SK-MEL-5 (cell line): ENCODE measurements around the gene ZRSR2. TPM values are rescaled to one million over a fixed set of nuclear protein-coding genes. Genes with fewer than 3 reads are reported as not detected.

Source experiments
- DNase-seq: peaks from one replicate; pipeline ENCODE4 v3.0.0-alpha.2; 2016; ENCODE audit warnings: low read depth, low spot score
- in situ Hi-C: cut with HindIII; loops from 2 replicates; pipeline ENCODE4 v1.10.0; 2016; ENCODE audit warnings: low sequenced_read_pairs, high pct_unique_total_duplicates, low pct_unique_long_range_greater_than_20kb
- total RNA-seq: library from RNA; depleted of rRNA; stranded (reverse); fragments of >200 nt; shearing (Covaris generic); gene quantifications from 2 replicates; pipeline ENCODE4 v1.2.3, GENCODE V29; 2014

ZRSR2 gene
- total RNA-seq, 1 experiment from 2014 or later: 3.8 TPM

DNA sequence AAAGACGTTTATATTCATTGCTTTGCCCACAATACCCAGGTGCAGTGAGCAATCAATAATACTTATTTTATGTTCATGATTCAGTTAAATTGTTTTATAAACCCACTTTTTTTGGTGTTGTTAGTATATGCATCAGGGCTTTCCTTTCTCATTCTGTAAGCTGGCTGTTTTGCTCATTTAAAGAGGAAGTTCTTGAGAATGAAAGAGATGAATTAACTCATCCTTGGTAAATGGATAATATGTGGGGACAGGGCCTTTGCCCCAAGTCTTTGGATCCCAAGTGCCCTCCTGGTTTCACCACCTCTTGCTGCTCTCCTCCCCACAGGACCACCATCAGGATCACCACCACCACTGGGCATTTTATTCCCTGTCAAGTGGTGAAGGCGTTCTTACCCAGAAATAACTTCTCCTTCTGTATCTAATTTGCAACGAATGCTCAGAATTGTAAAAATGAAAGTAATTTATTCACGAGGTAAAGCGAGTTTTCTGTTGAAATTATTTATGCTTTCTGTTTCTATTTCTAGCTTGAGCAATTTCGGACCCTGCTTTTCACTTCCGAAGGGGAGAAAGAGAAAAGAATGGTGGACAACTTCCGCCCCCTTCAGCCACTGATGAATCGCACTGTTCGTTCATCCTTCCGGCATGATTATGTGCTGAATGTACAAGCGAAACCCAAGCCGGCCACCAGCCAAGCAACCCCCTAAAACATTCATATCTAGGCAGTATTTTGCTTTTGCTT is 8.2 kb upstream of the ZRSR2 start:
- peak; percentile 28 for DNase-seq
- in situ Hi-C loops: no loop called here

DNA sequence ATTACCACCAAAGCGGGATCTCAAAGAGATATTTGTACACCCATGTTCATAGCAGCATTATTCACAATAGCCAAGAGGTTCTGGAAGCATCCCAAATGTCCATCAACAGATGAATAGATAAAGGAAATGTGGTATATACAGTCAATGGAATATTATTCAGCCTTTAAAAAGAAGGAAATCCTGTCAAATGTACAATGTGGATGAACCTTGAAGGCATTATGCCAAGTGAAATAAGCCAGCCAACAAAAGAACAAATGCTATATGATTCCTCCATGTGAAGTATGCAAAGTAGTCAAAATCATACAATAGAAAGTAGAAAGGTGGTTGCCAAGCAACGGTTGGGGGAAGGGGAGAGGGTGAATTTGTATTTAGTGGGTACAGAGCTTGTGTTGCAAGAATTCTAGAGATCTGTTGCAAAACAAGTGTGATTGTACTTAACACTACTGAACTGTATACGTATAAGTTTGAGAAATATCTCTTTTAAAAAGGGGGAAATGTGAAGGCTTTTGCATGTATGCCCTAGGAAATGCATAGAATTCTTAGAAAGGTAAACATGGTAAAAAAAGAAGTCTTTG is 5.0 kb upstream of the ZRSR2 start:
- in situ Hi-C loops: no loop called here
- no peak for DNase-seq

DNA sequence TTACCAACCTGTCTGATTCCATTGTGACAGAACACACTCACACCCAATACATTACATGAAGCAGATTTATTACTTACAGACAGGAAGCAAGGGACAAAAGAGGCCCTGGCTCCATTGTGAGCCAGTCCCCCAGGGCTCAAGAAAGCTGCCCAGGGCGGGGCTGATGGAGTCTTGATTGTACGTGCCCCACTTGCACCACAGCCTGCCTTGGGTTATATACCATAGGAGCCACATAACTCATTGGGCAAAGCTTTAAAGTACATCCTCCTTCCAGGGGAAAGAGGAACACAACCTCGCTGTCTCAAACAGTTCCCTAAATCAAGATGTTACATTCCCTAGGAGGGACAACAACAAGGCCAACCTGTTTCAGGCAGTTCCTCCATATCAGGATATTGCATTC is 3.4 kb upstream of the ZRSR2 start:
- no peak for DNase-seq
- in situ Hi-C loops: no loop called here

DNA sequence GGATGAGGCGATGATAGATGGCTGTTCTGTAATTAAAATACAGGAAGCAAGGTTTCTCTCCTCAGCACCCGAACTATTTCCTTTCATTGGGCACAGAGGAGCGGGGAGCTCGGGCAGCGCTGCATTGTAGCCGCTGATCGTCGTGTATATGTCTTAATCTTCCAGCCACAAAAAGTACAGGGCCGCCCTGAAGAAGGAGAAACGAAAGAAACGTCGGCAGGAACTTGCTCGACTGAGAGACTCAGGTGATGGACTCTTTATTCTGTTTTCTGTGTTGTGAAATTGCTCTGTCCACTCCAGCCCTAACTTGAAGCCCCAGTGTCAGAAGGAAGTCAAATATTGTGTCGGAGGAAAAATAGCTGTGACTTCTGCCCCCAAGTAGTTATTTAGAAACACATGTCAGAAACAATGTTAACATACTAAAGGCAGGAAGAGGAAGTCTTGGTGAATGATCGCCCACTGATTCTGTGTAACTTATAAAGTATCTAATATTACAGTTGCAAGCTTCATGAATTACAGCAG is 546 bp downstream of the ZRSR2 start:
- in situ Hi-C loops: no loop called here
- no peak for DNase-seq

DNA sequence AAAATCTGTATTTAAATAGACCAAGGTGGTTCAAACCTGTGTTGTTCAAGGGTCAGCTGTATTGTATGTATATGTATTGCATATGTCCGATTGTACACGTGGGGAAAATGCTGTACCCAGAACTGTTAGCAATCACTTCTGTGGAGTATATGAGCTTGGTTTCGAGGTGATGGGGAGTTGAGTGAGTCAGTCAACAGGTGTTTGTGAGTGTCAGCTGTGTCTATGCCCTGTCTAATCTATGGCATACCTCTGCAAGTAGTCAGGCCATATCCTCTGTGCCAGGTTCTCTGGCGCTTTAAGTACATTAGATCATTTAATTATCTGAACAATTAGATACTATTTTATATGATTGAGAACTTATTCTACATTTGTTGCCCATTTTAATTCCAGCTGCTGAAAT is 7.4 kb downstream of the ZRSR2 start:
- DNase-seq: no peak
- in situ Hi-C loops: no loop called here

DNA sequence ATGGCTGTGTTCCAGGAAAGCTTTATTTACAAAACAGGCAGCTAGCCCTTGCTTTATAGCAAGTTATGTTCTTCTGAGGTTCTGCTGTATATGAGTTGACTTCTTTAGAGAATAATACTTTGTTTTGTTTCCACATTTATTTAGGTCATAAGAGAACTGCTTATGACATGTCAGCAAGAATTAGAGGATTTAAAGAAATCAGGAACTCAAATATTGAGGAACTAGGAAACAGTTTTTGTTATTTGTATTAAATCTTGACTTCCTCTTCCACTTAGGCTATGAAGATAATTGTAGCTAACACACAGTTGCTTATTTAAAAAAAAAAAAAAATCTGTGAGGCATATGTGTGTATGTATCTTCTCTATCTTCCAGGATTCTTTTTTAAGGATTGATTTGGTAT is 14.3 kb downstream of the ZRSR2 start:
- no peak for DNase-seq
- in situ Hi-C loops: no loop called here

DNA sequence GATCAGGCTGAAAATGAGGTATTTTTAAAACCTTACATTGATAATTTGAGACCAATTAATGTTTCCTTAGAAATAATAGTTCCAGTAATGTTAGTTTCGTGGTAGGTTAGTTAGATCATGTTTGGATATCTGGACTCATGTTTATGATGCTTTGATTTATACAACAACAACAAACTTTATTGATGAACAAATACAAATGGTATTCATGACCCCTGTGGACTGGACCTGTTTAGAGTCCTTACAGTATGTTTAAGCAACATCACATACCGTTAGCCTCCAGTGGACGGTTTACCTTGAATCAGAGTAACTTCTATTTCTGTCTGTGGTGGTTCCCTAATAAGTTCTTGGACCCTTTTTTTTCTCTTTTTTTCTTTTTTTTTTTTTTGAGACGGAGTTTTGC is 18.0 kb downstream of the ZRSR2 start:
- in situ Hi-C loops: no loop called here
- DNase-seq: no peak

DNA sequence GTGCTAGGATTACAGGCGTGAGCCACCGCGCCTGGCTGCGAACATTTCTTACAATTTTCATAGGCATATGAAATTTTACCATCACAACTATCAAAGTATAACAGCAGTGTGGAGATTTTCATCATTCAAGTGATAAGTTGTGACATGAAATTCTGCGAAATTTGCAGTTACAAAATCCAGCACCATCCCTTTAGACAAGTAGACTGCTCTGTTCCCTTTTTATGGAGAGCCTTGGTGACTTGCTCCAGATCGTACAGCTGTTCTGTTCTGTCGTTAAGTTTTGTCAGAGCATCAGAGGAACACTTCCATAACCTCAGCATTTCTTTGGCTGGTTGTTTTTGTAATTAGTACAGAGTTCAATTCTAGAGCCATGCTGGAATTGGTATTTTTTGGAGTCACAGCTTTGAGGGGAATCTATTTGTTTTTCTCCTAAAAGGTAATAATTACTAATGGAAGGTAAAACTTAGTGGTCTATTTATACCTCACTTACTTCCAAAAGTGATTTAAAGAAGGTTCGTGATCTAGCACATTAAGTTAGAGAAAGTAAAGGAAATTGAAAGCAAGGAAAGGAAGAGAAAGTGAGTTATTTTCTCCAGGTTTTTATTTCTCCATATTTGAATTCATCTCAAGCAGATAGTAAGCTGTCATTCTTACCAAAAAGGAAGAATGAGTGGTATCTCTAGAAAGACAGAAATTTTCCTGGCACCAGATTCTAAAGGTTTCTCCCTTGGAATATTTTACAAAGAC is 22.1 kb downstream of the ZRSR2 start:
- in situ Hi-C loops: no loop called here
- no peak for DNase-seq

DNA sequence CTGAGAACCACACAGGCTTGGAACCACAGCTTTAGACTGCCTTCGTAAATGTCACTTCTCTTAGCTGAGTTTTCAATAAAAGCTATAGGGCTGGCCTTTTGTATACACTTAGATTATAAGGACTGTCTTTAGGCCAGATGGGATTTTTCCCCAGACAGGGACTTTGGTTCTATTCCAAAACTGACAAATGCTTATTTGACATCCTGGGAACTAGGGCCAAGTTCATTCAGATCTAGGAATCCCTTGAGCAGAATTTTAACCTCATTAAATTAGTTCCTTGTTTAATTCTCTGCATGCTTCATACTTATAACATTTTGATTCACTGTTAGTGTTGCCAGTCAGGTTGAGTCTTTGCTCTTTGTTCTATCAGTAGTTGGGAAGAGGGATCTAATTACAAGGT is 23.1 kb downstream of the ZRSR2 start:
- in situ Hi-C loops: no loop called here
- no peak for DNase-seq

DNA sequence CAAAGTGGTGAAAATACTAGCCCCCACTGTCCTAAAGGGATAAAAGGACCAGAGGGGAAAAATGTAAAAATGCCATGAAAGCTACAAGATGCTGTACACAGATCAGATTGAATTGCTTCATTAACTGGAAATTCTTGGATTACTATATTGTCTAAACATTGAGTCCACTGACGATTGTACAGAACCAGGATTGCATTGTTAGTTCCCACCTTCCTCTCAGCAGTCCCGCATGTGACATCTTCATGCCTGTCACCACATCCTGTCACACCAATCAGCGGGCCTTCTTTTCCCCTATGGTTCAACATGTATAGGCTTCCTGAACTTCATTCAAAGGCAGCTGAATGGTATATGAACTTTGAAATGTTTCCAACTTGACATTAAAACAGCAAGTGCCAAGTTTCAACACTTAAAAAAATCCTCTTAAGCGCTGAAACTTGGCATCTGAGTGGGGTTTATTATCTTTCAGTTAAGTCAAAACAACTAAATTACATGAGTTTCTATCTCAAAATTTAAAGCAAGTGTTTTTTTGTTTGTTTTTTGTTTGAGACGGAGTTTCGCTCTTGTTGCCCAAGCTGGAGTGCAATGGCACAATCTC is 24.6 kb downstream of the ZRSR2 start:
- in situ Hi-C loops: no loop called here
- DNase-seq: peak; percentile 51

DNA sequence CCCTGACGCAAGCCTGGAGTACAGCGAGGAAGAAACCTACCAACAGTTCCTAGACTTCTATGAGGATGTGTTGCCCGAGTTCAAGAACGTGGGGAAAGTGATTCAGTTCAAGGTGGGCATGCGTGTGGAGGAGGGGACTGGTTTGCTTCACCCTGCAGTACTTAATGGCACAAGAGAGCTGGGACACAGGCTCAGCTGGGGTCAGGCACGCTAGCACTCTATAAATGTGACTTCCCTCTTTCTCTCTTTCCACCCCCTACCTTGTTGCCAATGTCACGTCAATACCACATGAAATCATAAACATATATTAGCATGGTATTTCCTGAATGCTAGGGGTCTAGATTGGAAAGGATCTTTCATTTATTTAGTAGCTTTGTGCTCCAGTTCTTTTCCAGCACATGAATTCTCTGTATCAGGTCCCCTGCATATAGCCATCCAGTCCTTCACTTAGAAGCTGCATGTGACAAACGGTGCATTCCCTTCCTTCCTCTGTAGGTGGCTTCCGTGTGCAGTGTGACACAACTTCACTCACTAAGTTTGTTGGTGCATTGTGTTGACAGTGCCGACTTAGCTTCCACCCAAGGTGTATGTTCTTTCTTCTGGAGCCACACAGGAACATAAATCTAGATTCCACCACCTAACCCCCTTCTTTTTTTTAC is 25.6 kb downstream of the ZRSR2 start:
- peak; percentile 63 for DNase-seq
- in situ Hi-C loops: no loop called here

DNA sequence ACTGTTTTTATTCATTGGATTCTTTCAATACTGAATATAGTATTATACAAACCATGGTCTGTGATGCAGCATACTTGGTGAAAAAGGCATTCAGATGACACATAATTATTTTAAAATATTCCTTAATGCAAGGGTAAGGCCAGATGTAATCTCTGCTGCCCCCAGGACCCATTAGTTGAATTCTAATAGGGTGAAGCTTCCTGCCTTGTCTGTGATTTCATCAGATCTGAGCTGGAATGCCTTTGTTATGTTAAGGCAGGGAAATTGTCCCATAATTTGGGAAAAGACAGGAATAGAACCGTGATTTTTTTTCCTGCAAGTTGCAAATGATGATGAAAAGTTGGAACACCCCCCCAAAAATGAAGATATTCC is 26.1 kb downstream of the ZRSR2 start:
- in situ Hi-C loops: no loop called here

DNA sequence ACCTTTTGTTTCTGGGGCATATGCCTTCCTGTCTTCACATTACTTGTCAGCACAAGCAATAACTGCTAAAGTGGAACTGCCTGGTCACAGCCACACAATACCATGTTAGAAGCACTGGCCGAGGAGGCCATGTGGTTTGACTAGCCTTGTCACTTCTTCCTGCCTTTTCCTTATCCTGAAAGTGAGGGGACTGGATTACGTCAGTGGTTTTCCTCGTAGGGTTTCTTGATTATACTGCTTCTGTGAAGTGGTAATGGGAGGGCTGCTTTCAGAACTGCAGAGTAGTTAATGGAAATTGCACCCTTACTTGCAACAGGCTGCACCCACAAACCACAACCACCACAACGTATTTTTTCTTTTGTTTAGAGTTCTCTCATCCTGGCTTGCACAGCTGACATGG is 26.6 kb downstream of the ZRSR2 start:
- in situ Hi-C loops: no loop called here
- no peak for DNase-seq

More for the DNA sequence above, 26.1 kb downstream of the ZRSR2 start:
- DNase-seq: no peak

DNA sequence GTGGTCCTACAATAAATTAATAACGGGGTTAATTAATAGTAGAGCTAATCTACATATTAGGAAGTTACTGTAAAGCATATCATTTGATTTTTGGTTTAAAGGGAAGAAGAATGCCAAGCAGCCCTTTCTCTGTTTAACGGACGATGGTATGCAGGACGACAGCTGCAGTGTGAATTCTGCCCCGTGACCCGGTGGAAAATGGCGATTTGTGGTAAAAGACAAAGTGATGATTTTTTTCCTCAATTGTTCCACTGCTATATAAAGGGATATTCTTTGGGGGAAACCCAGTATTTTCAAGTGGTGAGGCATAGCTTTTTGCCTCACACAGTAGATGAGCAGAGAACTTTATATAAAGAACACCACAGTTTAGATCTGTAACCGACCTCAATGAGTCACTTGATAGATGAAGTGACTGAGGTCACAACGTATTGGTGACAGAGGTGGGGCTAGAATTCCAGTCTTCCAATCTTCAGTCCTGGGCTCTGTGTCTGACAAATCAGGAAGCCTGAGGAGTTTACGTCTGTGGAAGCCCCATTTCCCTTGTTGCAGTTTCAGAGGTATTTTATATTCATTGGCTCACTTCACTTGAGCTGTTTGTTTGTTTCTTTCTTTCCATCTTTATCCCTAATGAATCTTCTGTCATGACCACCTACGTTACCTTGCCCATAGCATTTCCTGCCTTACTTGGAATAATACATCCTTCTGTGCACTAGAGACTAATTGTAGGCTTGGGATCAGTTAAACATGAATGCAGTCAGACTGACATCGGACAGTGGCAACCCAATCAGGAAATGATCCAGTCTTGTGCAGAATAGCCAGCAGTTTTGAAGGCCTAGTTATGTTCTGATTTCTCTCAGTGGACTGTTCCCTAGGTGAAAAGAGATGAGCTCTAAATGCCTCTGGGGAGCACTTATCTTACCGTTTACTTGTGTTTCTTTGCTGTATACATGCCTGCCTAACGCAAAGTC is 30.1 kb downstream of the ZRSR2 start:
- peak; percentile 71 for DNase-seq
- in situ Hi-C loops: no loop called here

DNA sequence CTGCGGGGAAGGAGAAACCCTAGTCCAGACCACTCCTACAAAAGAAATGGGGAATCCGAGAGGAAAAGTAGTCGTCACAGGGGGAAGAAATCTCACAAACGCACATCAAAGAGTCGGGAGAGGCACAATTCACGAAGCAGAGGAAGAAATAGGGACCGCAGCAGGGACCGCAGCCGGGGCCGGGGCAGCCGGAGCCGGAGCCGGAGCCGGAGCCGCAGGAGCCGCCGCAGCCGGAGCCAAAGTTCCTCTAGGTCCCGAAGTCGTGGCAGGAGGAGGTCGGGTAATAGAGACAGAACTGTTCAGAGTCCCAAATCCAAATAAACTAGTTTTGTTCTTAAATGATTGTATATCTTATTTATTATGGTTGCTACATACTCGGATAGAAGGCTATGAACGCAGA is 32.6 kb downstream of the ZRSR2 start:
- DNase-seq: no peak
- in situ Hi-C loops: no loop called here

DNA sequence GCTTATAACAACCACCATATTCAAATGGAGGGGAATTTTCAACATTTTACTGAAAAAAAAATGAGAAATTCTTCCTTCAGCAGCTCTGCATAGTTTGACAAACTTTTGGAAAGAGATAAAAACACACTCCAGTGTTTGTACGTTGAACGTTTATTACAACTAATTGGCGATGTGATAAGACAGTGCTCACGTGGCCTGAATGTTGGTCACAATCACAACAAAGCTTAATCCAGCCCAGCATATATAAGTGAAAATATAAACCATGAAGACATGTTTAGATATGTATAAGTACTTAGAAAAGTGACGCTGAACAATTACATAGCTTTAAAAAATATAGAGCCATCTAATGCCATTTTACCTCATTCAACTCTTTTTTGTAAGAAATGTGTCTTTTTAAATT is 35.7 kb downstream of the ZRSR2 start:
- in situ Hi-C loops: no loop called here
- no peak for DNase-seq

DNA sequence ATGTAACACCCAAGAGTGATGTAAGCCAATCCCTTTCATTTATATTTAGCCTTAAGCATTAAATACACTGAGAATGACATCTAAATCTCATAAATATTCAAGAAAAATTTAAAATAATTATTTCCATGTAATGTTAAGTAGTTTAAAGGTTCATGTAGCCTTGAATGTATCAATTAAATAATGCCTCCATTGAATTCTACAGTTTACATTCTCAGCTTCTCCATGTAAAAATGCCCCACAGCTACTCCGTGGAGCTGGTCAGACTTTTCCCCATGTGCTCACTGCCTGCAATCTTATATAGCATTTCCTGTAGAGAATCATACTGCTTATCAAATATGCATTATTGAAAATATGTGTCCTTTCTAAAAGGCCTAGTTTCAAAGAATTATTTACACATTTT is 38.9 kb downstream of the ZRSR2 start:
- DNase-seq: no peak
- in situ Hi-C loops: no loop called here
